ENCODE measurements around the gene TRIM47.
"Not testable (repeated sequence)": the region's sequence is repeated elsewhere in the genome, so short reads cannot be mapped to it uniquely, and the experiment has no call there.

TRIM47 gene

DNA sequence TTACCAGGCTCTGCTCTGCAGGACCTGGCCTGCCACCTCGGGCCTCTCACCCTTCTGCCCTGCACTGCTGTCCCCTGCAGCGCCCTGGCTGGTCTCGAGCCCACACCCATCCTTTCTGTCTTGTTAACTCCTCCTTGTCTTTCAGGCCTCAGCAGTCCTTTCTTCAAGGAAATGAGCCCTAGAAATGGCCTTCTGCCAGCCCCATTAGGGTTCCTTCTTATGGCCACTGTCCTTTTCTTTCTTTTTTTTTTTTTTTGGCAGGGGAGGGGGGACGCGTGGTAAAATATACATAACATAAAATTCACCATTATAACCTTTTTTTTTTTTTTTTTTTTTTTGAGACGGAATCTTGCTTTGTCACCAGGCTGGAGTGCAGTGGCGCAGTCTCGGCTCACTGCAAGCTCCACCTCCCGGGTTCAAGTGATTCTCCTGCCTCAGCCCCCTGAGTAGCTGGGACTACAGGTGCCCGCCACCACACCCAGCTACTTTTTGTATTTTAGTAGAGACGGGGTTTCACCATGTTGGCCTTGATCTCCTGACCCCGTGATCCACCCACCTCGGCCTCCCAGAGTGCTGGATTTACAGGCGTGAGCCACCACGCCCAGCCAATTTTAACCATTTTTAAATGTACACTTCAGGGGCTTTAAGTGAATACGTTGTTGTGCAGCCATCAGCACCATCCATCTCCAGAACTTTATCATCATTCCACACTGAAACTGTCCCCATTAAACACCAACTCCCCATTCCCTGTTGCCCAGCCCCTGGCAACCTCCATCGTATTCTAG lies 12.8 kb downstream of the TRIM47 start:
- not testable (repeated sequence) for DNase-seq

DNA sequence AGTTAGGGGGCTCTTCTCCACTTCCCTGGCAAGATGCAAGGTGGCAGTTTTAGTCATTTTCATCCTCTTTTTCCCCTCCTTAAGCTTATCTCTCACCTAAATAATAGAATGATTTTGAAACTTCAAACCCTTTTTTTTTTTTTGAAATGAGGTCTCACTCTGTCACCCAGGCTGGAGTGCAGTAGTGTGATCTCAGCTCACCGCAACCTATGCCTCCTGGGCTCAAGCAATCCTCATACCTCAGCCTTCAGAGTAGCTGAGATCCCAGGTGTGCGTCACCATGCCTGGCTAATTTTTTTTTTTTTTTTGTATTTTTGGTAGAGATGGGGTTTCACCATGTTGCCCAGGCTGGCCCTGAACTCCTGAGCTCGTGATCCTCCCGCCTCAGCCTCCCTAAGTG lies 13.5 kb downstream of the TRIM47 start:
- DNase-seq: not testable (repeated sequence)

DNA sequence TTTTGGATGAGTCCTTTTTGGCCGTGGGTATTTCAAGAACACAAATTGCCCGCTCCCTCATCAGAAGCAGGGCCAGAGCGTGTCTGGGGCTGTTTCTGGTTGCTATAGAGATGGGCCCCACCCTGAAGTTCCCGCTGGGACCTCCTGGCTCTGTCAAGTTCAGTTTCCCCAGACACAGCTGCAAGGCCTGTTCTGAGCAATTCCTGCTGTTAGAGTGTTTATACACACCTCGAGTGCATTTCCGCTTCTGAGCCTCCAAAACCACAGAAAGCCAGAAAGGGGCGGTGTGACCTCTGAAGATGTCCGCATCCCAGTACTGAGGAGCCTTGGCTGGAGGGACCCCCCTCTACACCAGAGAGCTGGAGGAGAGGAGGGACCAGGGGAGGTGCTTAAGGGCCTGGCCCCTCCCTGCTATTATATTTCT lies 13.9 kb downstream of the TRIM47 start:
- peak; percentile 81 for DNase-seq

DNA sequence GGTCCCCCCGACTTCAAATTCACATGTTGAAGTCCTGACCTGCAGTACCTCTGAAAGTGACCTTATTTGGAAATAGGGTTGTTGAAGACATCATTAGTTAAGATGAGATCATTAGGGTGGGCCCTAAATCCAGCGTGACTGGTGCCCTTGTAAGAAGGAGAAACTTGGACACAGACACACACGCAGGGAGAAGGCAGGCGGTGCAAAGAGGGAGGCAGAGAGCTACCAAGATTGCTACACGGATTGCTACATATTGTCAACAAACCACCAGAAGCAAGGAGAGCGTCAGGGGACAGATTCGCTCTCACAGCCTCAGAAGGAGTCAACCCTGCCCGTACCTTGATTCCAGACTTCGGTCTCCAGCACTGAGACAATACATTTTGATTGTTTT lies 16.5 kb downstream of the TRIM47 start:
- DNase-seq: no peak

DNA sequence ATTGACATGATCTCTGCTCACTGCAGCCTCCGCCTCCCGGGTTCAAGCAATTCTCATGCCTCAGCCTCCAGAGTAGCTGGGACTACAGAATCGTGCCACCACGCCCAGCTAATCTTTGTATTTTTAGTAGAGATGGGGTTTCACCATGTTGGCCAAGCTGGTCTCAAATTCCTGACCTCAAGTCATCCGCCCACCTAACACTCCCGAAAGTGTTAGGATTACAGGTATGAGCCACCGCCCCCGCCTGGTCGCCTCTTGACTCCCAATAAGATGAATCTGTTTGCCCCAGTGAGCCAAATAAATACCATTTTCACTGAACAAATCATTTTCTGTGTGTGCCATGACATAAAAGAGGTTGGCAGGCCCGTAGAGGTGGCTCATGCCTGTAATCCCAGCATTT lies 19.0 kb downstream of the TRIM47 start:
- not testable (repeated sequence) for DNase-seq

DNA sequence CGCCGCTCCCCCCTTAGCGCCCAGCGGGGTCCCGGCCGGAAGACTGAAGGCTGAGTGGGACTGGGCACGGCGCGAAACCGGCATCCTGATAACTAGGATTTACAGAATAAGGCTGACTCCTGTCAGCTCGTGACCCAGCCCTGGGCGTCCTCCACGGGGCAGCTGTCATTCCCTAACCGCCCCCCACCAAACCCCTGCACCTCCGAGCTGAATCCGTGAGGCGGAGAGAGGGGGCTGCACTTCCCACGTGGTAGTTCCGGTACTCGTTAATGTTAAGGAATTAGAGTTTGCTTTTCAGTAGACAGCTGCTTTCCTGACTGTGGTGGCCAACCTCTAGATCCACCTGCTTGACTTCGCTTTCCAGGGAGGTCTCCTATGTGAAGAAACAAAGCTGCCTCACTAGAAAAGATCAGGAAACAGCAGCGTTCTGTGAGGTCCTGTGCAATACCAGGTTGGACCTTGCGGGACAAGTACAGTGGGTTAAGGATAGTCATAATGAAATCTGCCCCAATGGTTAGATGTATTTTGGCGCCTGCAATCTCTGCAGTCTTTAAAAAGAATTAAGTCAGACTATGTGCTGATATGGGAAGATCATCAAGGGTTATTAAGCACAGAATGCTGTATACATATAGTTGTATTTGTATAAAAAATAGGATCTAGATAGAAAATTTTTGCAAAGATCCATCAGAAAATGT lies 22.2 kb downstream of the TRIM47 start:
- DNase-seq: peak; percentile 55

DNA sequence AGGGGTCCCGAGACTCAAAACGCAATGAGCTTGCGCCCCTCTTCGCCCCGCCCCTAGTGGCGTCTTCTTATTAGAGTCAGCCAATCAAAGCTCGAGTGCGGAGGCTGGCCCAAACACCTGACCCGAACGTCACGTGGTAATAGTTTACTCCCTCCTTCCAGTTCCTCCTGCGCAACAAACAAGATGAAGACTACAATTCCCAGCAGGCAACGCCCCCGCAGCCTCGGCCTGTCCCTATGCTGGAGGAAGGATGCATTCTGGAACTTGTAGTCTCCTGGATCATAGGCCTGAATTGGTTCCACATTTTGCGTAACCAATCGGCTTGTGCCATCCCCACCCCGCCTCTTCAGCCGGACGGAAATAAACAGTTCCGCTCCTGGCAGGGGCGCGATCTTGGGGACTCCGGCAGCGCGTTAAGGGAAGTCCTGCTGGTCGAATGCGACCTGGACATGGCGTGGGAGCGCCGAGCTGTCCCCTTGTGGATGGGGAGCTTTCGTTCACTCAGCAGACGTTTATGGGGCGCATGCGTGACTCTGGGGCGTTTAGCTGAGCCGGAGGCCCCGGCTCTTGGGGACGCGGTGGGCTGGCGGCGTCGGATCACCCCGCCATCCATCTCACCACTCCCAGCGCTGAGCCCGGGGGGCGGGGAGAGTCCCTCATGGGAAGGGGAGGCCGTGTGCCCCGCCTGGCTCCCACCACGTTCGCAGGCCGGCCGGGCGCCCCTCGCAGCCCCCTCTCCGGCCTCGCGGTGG lies 22.9 kb downstream of the TRIM47 start, which contains the start of gene WBP2:
TSS of gene WBP2 (minus strand) at position 26 of the 752 bp plus-strand sequence. CDS start 38 bp downstream, outside the sequence.
- DNase-seq: peak; percentile 100

DNA sequence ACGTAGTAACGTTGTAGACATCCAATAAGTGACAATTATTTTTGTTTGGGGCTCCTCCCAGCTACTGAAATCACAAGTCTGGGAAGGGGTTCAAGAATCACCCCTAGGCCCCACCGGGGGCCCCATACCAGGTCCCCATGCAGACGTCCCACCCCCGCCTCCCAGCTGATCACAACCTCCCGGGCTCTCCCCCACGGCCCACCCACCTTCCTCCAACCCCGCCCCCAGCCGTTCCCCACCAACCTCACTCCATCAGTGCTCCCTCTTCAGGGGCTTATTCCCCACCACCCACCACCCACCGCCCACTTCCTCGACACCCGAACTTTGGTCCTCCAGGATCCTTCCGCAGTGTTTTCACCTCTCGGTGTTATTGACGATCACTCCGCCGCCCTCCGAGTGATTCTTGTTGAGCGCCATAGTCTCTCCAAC lies 23.5 kb downstream of the TRIM47 start:
- no peak for DNase-seq

DNA sequence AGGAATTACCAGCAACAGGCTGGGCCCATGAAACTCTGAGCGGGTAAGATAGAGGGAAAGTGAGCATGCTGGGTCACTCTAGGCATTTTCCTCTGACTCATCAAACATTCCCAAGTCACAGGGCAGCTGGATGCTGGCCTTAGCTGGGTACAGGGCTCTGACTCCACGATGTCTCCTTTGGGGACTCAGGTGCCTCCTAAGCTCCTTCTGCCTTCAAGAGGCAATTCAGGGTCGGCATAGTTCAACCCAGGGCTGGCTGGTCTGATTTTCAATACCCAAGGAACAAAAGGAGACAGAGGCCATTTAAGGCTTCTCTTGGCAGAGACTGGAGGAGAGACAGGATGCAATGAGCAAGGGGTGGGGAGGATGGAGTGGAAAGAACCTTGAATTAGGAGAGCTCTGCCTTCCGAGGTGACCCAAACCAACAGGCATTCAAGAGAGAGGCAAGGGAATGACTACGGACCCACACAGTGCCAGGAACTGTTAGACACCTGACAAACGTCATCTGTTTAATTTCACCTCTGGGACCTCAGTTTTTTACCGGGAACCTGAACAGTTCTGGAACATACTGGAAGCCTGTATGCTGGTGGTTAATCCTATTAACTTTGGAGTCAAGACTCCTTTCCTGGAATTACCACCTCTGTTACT lies 24.2 kb downstream of the TRIM47 start:
- DNase-seq: no peak

DNA sequence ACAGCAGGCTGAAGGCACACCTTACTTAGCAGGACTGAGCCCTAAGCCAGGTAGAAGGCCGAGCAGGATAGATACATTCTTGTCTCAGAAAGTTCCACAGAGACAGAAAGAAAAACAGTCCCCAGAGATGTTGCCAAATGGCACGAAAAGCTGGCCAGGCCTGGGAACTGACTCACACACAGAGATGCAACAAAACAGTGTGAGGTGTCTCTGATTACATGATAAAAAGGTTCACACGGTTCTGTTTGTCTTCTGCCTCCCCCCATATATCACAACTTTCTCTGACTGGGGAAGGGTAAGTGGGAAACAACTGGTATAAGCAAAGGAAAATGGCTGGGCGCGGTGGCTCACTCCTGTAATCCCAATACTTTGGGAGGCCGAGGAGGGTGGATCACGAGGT lies 24.9 kb downstream of the TRIM47 start:
- DNase-seq: no peak

DNA sequence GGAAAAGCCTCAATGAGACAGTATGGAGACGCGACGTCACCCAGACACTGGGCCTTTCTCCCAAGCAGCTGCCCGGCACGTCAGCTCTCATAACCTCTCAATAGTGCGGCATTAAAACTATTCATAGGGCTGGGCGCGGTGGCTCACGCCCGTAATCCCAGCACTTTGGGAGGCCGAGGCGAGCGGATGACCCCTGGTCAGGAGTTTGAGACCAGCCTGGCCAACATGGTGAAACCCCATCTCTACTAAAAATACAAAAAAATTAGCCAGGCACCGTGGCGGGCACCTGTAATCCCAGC lies 26.7 kb downstream of the TRIM47 start:
- DNase-seq: not testable (repeated sequence)

DNA sequence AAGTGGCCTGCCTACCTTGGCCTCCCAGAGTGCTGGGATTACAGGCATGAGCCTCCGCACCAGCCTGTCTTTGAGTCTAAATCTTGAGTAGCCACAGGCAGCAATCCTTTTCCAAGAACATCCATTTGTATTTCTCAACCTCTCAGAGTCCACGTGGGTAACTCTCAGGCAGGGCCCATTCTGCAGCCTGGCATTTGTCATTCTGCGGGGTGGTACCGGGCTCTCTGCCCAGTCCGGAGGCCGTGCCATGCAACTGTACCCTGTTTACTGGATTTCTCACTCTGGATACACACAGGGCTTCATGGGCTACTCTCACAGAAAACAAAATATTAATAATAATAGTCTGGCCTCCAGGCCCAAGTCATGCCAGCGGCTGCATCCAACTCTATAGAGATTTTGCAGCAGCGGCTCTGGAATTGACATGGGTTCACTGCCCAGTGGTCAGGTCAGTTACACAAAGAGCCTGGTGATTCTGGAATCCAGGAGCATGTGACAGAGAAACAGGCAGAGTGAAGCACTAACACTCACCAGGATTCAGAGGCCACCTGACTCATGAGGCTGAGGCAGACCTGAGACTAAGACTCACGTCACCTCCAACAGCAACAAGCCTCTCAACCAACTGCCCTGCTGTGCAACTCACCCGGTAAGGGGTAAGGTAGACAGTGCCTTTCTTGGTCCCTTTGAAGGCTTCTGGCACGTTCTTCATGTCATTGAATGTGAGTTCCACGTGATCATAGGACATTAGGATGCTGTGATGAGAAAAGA lies 27.3 kb downstream of the TRIM47 start:
- no peak for DNase-seq

DNA sequence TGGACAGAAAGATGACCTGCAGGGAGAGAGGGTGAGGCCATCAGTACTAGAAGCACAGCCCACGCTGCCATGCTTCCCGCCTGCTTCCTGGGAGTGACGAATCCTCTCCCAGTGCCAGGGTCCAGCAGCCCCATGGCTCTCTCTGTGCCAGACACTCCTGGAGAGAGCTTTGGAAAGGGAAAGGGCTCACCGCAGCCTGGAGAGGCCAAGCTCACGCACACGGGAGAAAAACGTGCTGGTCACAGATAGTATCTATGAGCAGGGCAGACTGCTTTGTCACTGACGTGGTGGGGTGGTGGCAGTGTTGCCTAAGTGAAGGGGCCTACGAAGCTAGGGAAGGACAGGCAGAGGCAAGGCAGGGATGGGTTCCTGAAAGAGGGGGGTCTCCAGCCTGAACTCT lies 28.7 kb downstream of the TRIM47 start:
- DNase-seq: peak; percentile 77

DNA sequence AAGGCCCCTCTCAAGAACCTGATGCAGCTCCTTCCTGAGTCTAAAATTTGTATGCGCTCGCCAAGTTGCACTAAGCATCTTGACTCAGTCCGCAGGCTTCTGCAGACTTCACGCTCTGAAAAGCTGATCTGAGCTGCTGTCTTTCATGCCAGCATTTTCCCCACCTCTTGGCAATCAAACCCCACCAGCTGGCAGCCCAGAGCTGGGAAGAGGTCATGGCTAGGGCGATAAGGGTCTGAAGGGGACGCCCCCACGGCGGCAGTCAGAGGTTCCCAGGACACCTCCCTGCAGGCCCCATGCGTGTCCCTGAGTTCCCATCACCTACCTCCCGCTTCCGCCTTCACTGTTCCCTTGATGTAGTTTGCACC lies 29.1 kb downstream of the TRIM47 start:
- DNase-seq: peak; percentile 54

DNA sequence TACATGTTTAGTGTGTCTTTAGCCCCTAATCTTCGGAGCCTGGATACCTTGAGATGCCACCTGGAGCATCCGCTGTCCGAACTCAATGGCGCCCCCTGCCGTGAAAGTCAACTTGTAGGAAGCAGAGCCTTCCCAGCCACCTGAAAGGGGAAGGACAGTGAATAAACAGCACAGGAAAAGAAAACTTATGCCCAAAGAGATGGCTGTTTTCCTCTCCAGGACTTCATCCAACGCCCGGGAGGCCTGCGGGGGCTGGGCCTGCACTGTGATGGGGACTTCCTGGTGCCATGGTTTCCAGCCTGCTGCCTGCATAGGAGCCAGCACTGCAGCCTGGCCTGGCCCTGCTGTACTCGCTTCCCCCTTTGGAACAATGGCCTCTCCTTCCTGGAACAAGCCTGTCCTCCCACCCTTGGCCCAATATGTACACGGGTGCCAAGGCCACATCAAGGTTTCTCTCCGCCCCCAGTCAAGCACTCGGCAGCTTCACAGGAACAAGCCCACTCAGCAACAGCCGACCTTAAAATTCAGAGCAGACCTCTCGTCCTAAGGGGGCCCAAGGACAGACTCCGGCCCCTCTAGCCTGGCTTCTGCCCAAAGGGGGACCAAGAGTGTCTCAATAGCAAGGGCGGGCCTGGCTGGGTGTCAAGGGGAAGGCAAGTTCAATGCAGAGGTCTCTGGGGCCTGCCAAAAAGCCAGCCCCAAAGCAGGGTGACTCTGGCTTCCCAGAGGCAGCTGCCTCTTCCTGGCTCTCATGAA lies 29.7 kb downstream of the TRIM47 start:
- peak; percentile 79 for DNase-seq

DNA sequence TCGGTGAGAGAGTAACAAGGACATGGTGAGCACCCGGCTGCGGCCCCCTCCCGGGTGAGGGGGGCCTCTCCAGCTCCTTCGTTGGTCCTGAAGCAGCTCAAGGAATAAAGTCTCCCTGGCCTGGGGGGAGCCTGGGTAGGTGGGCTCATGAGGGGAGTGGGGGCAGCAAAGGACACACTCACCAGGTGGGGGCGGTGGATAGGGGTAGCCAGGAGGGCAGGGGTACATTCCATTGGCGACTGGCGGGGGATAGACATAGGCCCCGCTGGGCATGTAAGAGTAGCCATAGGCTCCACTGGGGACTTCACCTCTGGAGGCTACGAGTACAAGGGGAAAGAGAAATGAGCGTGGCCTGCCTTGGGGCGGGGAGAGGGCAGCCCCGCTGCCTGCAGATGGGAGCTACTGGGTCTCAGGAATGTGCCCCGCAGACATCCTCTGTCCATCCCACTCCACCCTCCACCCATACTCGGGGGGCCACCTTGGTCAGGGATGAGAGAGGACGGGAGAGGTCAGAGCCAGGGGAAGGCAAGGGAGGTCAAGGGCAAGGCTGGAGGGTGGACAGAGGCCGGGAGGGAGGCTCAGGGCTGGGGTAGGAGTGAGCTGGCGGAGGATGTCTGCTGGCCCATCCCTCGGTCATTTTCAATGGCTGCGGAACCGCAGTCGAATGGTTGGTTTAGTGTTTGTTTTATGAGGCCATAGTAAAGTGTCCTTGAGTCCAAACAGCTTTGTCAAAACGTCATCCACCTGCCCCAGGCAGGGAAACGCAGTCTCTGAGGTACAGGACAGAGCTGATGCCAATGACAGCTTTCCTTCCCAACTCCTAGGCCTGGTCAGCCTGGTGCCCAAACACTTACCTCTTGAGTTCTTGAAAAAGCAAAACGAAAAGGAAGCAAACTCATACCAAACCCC lies 30.5 kb downstream of the TRIM47 start:
- DNase-seq: no peak

DNA sequence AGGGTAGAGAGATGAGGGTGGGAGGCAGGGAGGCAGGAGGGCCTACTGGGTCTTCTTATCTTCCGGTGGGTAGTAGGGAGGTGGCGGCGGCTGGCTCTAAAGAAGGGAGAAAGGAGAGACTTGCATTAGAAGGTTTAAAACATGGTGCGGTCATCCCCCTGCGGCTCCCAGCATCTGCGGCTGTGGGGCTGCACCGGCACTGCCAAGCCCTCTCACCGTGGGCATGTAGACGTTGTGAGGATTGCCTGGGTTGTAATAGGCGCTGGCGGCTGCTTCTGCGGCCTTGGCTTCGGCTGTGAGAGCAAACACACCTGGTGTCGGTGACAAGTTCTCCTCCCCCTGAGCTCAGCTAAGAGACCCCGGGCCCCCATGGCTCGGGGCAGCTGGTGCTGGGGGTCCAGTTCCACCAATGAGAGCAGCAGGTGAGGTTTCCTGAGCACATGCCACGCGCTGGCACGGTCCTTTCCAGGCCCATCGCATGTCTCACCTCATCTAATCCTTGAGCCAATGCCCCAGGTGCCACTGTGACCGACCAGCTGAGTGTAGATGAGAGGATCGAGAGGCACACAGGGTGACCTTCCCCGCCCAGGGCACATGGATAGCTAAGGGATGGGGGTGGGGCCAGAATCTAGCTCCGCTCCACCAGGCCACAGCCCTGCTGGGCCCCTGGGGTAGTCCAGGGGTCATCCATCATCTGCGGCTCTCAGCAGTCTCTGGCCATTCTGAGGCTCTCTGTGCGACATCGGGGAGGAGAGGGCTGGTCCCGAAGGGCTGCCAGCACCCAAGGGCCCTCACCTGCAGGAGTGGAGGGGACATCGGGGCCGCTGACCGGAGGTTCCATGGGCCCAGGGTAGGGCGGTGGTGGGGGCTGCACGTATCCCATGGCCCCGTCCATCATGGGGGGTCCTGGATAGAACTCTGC lies 31.4 kb downstream of the TRIM47 start:
- DNase-seq: no peak

DNA sequence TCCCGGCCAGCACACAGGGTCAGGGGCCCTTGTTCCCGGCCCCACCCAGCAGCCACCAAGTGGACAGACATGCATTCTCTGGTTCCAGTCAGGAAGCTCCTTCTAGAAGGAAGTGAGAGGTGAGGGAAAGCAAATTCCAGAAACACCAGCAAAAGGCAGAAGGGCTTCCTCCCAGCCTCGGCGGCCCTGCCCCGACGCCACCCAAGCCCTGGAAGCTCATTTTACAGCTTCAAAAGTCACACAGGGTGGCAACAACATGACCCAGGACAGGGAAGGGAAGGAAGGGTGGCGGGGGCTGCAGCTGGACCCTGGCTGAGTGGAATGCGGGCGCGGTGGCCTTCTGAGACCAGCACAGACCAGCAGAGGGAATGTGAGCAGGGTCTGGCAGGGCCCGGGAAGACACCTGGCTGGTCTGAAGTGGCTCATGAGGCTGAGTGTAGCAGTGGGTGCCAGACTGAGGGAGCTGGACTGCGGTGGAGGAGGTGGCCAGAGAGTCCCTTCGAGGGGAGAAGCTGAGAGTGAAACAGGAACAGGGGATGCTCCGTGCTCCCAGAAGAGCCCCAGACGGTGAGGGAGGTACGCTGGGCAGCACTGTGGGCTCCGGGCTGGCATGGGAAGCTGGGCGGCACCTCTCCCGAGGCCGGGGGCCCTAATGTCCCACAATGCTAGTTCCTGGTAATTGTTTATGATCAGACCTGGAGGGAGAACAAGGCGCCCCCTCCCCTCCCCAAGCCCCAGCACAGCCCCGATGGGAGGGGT lies 32.3 kb downstream of the TRIM47 start:
- DNase-seq: no peak
